Measurements from ENCODE around the gene ZNF552.

- no peak for TF ChIP-seq POLR2AphosphoS5 (IDR thresholded peaks at IDR 0.05; ENCODE audit: low read depth, low read length)
- TF ChIP-seq POLR2A (IDR thresholded peaks at IDR 0.05; ENCODE audit: low read depth, low read length), result no peak
- TF ChIP-seq TAF1 (IDR thresholded peaks at IDR 0.05; ENCODE audit: low read depth, low read length), result no peak
- TF ChIP-seq POU2F2 (IDR thresholded peaks at IDR 0.05; ENCODE audit: low read depth, low read length), result no peak
Observed at GRCh38 chr19:57759096-57759495, 55.6 kb downstream of the ZNF552 start.
